Measurements from ENCODE around the gene TMA7.

The TMA7 gene

GRCh38 chr3:48409291-48410201, 30.5 kb upstream of the TMA7 start:
- DNase-seq, result no peak

- DNase-seq, result no peak
Measured at GRCh38 chr3:48410205-48411040, 29.6 kb upstream of the TMA7 start.

GRCh38 chr3:48411041-48411588, 28.9 kb upstream of the TMA7 start:
- DNase-seq, result no peak

- no peak for DNase-seq
Measured at GRCh38 chr3:48411606-48412374, 28.3 kb upstream of the TMA7 start.

GRCh38 chr3:48412375-48413001, 27.6 kb upstream of the TMA7 start:
- no peak for DNase-seq

- no peak for DNase-seq
Measured at GRCh38 chr3:48413086-48413485, 27.0 kb upstream of the TMA7 start.

GRCh38 chr3:48413611-48414010, 26.4 kb upstream of the TMA7 start:
- no peak for DNase-seq

GRCh38 chr3:48414376-48415250, 25.4 kb upstream of the TMA7 start:
- no peak for DNase-seq

- DNase-seq, result no peak
Measured at GRCh38 chr3:48415251-48415953, 24.7 kb upstream of the TMA7 start.

- no peak for DNase-seq
Measured at GRCh38 chr3:48416091-48416505, 24.0 kb upstream of the TMA7 start.

GRCh38 chr3:48416546-48416945, 23.5 kb upstream of the TMA7 start:
- DNase-seq, result no peak

GRCh38 chr3:48417529-48418108, 22.4 kb upstream of the TMA7 start:
- DNase-seq, result no peak

- DNase-seq, result no peak
Measured at GRCh38 chr3:48418140-48418539, 21.9 kb upstream of the TMA7 start.

GRCh38 chr3:48418651-48419050, 21.4 kb upstream of the TMA7 start:
- no peak for DNase-seq

GRCh38 chr3:48419149-48419548, 20.9 kb upstream of the TMA7 start:
- no peak for DNase-seq

GRCh38 chr3:48419597-48419996, 20.5 kb upstream of the TMA7 start:
- no peak for DNase-seq

- DNase-seq, result no peak
Measured at GRCh38 chr3:48420561-48420960, 19.5 kb upstream of the TMA7 start.

GRCh38 chr3:48422272-48422671, 17.8 kb upstream of the TMA7 start:
- DNase-seq, result no peak

- DNase-seq, result no peak
Measured at GRCh38 chr3:48422681-48423080, 17.4 kb upstream of the TMA7 start.

- no peak for DNase-seq
Measured at GRCh38 chr3:48423241-48423882, 16.7 kb upstream of the TMA7 start.

Data from stimulated activated CD8-positive, alpha-beta memory T cell treated with anti-CD3 and anti-CD28 coated beads, Interleukin-4, amount 100 ng/mL, for 48 hours (primary cell).